Testis (tissue), 2 donors: ENCODE data around the gene ZNF805.

Experiments used
- CTCF ChIP-seq, 3 experiments: fragments of 450-650 bp in 2 of 3; fragments of 200-600 bp in 1 of 3; sonication (generic) in 1 of 3; IDR thresholded peaks; one replicate each; pipeline ENCODE4 v1.5.1; 2016 to 2019; ENCODE audit warnings: antibody characterized with exemption in 3 of 3, mild to moderate bottlenecking in 2 of 3, moderate library complexity in 1 of 3
- POLR2A ChIP-seq: fragments of 450-650 bp; IDR thresholded peaks from one replicate; pipeline ENCODE4 v1.6.1; 2017; ENCODE audit warnings: antibody characterized with exemption, mild to moderate bottlenecking, moderate library complexity

GRCh38 chr19:57249329-57249728 lies 8.9 kb downstream of the ZNF805 start:
- TF ChIP-seq CTCF (IDR thresholded peaks at IDR 0.05) (no peak), POLR2A (no peak)
